ENCODE measurements around the gene MRPL20.
A peak's percentile ranks its signal among the peaks of the same experiment; 100 is the strongest.

MRPL20 gene

GRCh38 chr1:1356796-1357401, 50.2 kb downstream of the MRPL20 start:
- DNase-seq (ENCODE audit: low spot score) = peak; percentile 66
- ATAC-seq (ENCODE audit: low read depth) = no peak
- Histone ChIP-seq H3K27me3 (ENCODE audit: insufficient read depth, poor library complexity, severe bottlenecking) (no peaks in the 10 kb centered on the region), H3K9me3 (ENCODE audit: severe bottlenecking) (no peaks in the 10 kb centered on the region), H3K27ac (ENCODE audit: poor library complexity, severe bottlenecking) (no peak overlapping the region), H3K4me1 (ENCODE audit: insufficient read depth, poor library complexity, severe bottlenecking) (peaks cover 17% of the 10 kb centered on the region), H3K4me3 (ENCODE audit: severe bottlenecking) (no peak overlapping the region), H3K36me3 (ENCODE audit: low read depth) (no peaks in the 10 kb centered on the region)
- TF ChIP-seq CTCF (IDR thresholded peaks at IDR 0.05; ENCODE audit: poor library complexity, severe bottlenecking) = no peak

GRCh38 chr1:1356166-1356795, 50.8 kb downstream of the MRPL20 start:
- Histone ChIP-seq H3K4me3 (ENCODE audit: severe bottlenecking) (no peak overlapping the region), H3K27me3 (ENCODE audit: insufficient read depth, poor library complexity, severe bottlenecking) (no peaks in the 10 kb centered on the region), H3K9me3 (ENCODE audit: severe bottlenecking) (no peaks in the 10 kb centered on the region), H3K27ac (ENCODE audit: poor library complexity, severe bottlenecking) (no peak overlapping the region), H3K36me3 (ENCODE audit: low read depth) (no peaks in the 10 kb centered on the region), H3K4me1 (ENCODE audit: insufficient read depth, poor library complexity, severe bottlenecking) (peaks cover 17% of the 10 kb centered on the region)
- no peak for ATAC-seq (ENCODE audit: low read depth)
- no peak for TF ChIP-seq CTCF (IDR thresholded peaks at IDR 0.05; ENCODE audit: poor library complexity, severe bottlenecking)
- DNase-seq (ENCODE audit: low spot score) = no peak

- H3K27me3 ChIP-seq (ENCODE audit: insufficient read depth, poor library complexity, severe bottlenecking) = no peaks in the 10 kb centered on the region
- H3K9me3 ChIP-seq (ENCODE audit: severe bottlenecking) = no peaks in the 10 kb centered on the region
- TF ChIP-seq CTCF (IDR thresholded peaks at IDR 0.05; ENCODE audit: poor library complexity, severe bottlenecking) = no peak
- no peak overlapping the region for H3K27ac ChIP-seq (ENCODE audit: poor library complexity, severe bottlenecking)
- ATAC-seq (ENCODE audit: low read depth) (peak; percentile 17), DNase-seq (ENCODE audit: low spot score) (peak; percentile 68)
- H3K36me3 ChIP-seq (ENCODE audit: low read depth) = no peaks in the 10 kb centered on the region
- no peak overlapping the region for H3K4me3 ChIP-seq (ENCODE audit: severe bottlenecking)
- H3K4me1 ChIP-seq (ENCODE audit: insufficient read depth, poor library complexity, severe bottlenecking) = peaks cover 11% of the 10 kb centered on the region
These were observed 51.7 kb downstream of the MRPL20 start for GRCh38 chr1:1355416-1355815.

- Histone ChIP-seq H3K4me3 (ENCODE audit: severe bottlenecking) (no peak overlapping the region), H3K27me3 (ENCODE audit: insufficient read depth, poor library complexity, severe bottlenecking) (no peaks in the 10 kb centered on the region), H3K36me3 (ENCODE audit: low read depth) (no peaks in the 10 kb centered on the region), H3K9me3 (ENCODE audit: severe bottlenecking) (no peaks in the 10 kb centered on the region), H3K4me1 (ENCODE audit: insufficient read depth, poor library complexity, severe bottlenecking) (peaks cover 4% of the 10 kb centered on the region), H3K27ac (ENCODE audit: poor library complexity, severe bottlenecking) (no peak overlapping the region)
- DNase-seq (ENCODE audit: low spot score) (peak; percentile 44), ATAC-seq (ENCODE audit: low read depth) (no peak)
- no peak for TF ChIP-seq CTCF (IDR thresholded peaks at IDR 0.05; ENCODE audit: poor library complexity, severe bottlenecking)
These were observed 52.5 kb downstream of the MRPL20 start for GRCh38 chr1:1354271-1355247.
